Astrocyte (in vitro differentiated cells and primary cell): ENCODE results near the gene TAPBPL.
A peak's percentile ranks its signal among the peaks of the same experiment; 100 is the strongest.

Experiments
- CTCF ChIP-seq: IDR thresholded peaks from 2 replicates; pipeline ENCODE4 v1.5.1; 2011; ENCODE audit warnings: low read depth, mild to moderate bottlenecking, inconsistent platforms, low read length, moderate library complexity; ENCODE audit not compliant: insufficient read depth
- EZH2 ChIP-seq: IDR thresholded peaks from 2 replicates; pipeline ENCODE4 v1.6.1; 2012; ENCODE audit warnings: mild to moderate bottlenecking, low read length, inconsistent platforms; ENCODE audit not compliant: insufficient read depth

- TF ChIP-seq CTCF (peak; percentile 12), EZH2 (no peak)
These were observed 42.5 kb downstream of the TAPBPL start for GRCh38 chr12:6494258-6494743.
